Thyroid gland (tissue), 4 donors: ENCODE measurements around the gene SLC25A22. TPM values are rescaled to one million over a fixed set of nuclear protein-coding genes. Genes with fewer than 3 reads are reported as not detected.

Source experiments
- DNase-seq, 2 donors: peaks; one replicate each; pipeline ENCODE4 v3.0.0-alpha.2; 2019
- H3K27ac ChIP-seq, 3 donors: fragments of 200-600 bp; sonication (generic); 1 replicate in 2 of 3; 2 replicates in 1 of 3; pipeline ENCODE4 v1.5.1; 2016 to 2019; ENCODE audit warnings: mild to moderate bottlenecking in 1 of 3, moderate library complexity in 1 of 3
- H3K27me3 ChIP-seq: fragments of 200-600 bp; sonication (generic); one replicate; pipeline ENCODE4 v1.5.1; 2019
- H3K36me3 ChIP-seq, 2 donors: fragments of 200-600 bp; sonication (generic); one replicate each; pipeline ENCODE4 v1.5.1; 2016 to 2019
- H3K4me1 ChIP-seq, 2 donors: fragments of 200-600 bp; sonication (generic); one replicate each; pipeline ENCODE4 v1.5.1; 2017 to 2019
- H3K4me3 ChIP-seq, 3 donors: fragments of 200-600 bp; sonication (generic); replicated peaks in 1 of 3; 1 replicate in 2 of 3; 2 replicates in 1 of 3; pipeline ENCODE4 v1.5.1; 2016; ENCODE audit warnings: mild to moderate bottlenecking in 1 of 3
- H3K9me3 ChIP-seq: fragments of 200-600 bp; sonication (generic); one replicate; pipeline ENCODE4 v1.5.1; 2017
- POLR2A ChIP-seq, 2 donors: fragments of 450-650 bp; IDR thresholded peaks; one replicate each; pipeline ENCODE4 v1.6.1; 2017; ENCODE audit warnings: antibody characterized with exemption in 2 of 2, mild to moderate bottlenecking in 2 of 2, moderate library complexity in 1 of 2
- WGBS, 2 donors: methylation state at CpG; one replicate each; pipeline ENCODE4 v1.1.5; 2017; 5-methylcytosine and 5-hydroxymethylcytosine counted together
- intact Hi-C: fragments of 100-400 bp; cut with DNase I; formaldehyde crosslinking; loops from one replicate; pipeline ENCODE4 v1.15.1; 2023
- total RNA-seq, 4 donors: library from RNA; depleted of rRNA; stranded (reverse); fragments of >200 nt; gene quantifications; one replicate each; pipeline ENCODE4 v1.2.3, GENCODE V29; 2016
- TF ChIP-seq, protein P1 (sequence below), 6 experiments: fragments of 200-600 bp in 3 of 6; fragments of 450-650 bp in 3 of 6; sonication (generic) in 3 of 6; IDR thresholded peaks; one replicate each; pipeline ENCODE4 v1.5.1; 2016 to 2019; ENCODE audit warnings: antibody characterized with exemption in 6 of 6, mild to moderate bottlenecking in 2 of 6, inconsistent platforms in 1 of 6, moderate library complexity in 1 of 6

Gene SLC25A22
- total RNA-seq, 4 donors from 2014 or later: 5.1 to 13.1 (median 7.8) TPM

DNA sequence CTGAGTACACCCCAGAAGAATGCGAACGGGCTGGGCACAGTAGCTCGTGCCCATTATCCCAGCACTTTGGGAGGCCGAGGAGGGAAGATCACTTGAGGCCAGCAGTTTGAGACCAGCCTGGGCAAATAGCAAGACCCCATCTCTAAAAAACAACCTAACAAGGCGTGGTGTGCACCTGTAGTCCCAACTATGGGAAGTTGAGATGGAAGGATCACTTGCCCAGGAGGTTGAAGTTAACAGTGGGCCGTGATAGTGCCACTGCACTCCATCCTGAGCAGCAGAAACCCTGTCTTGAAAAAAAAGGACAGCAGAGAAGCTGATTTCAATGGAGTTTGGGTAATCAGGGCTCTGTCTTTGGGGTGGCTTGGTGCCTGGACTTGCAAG lies 15.0 kb upstream of the SLC25A22 start:
- peaks cover 16 to 23% of the 10 kb centered on the region in 2 donors for H3K4me1 ChIP-seq
- no peaks in the 10 kb centered on the region for H3K9me3 ChIP-seq
- DNase-seq: no peak
- H3K36me3 ChIP-seq: peaks cover 22 to 24% of the 10 kb centered on the region in 2 donors
- no peak overlapping the region for H3K4me3 ChIP-seq
- no peak overlapping the region for H3K27ac ChIP-seq
- no peaks in the 10 kb centered on the region for H3K27me3 ChIP-seq
- 85 to 89% methylated on average over 5 to 6 of the region's 6 CpGs for WGBS, 2 donors
- TF ChIP-seq, protein P1, sequence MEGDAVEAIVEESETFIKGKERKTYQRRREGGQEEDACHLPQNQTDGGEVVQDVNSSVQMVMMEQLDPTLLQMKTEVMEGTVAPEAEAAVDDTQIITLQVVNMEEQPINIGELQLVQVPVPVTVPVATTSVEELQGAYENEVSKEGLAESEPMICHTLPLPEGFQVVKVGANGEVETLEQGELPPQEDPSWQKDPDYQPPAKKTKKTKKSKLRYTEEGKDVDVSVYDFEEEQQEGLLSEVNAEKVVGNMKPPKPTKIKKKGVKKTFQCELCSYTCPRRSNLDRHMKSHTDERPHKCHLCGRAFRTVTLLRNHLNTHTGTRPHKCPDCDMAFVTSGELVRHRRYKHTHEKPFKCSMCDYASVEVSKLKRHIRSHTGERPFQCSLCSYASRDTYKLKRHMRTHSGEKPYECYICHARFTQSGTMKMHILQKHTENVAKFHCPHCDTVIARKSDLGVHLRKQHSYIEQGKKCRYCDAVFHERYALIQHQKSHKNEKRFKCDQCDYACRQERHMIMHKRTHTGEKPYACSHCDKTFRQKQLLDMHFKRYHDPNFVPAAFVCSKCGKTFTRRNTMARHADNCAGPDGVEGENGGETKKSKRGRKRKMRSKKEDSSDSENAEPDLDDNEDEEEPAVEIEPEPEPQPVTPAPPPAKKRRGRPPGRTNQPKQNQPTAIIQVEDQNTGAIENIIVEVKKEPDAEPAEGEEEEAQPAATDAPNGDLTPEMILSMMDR (IDR thresholded peaks at IDR 0.05): no peak
- no peak for TF ChIP-seq POLR2A (IDR thresholded peaks at IDR 0.05)
- intact Hi-C loops: no loop called here

DNA sequence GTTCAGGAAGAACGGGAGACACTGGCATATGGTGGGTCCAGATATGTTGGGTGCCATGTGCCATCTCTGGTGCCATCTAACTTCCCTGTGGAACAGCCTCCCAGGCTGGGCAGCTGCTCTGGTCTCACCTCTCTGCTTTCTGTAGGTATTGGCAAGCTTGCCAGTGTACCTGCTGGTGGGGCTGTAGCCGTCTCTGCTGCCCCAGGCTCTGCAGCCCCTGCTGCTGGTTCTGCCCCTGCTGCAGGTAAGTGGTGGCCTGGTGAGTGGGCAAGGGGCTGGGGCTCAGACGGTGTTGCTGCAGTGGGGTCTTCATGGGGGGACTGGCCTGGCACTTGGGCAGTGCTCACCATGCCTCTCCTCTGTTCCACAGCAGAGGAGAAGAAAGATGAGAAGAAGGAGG lies 14.3 kb upstream of the SLC25A22 start:
- DNase-seq: no peak
- H3K27me3 ChIP-seq: no peaks in the 10 kb centered on the region
- no peak overlapping the region for H3K4me3 ChIP-seq
- H3K9me3 ChIP-seq: no peaks in the 10 kb centered on the region
- intact Hi-C loops: no loop called here
- peaks cover 22 to 24% of the 10 kb centered on the region in 2 donors for H3K36me3 ChIP-seq
- WGBS, 2 donors: 90 to 98% methylated on average over 3 of the region's 3 CpGs
- H3K27ac ChIP-seq: no peak overlapping the region
- H3K4me1 ChIP-seq: peaks cover 17 to 23% of the 10 kb centered on the region in 2 donors
- TF ChIP-seq POLR2A (IDR thresholded peaks at IDR 0.05): no peak
- TF ChIP-seq, protein P1 (IDR thresholded peaks at IDR 0.05): no peak

DNA sequence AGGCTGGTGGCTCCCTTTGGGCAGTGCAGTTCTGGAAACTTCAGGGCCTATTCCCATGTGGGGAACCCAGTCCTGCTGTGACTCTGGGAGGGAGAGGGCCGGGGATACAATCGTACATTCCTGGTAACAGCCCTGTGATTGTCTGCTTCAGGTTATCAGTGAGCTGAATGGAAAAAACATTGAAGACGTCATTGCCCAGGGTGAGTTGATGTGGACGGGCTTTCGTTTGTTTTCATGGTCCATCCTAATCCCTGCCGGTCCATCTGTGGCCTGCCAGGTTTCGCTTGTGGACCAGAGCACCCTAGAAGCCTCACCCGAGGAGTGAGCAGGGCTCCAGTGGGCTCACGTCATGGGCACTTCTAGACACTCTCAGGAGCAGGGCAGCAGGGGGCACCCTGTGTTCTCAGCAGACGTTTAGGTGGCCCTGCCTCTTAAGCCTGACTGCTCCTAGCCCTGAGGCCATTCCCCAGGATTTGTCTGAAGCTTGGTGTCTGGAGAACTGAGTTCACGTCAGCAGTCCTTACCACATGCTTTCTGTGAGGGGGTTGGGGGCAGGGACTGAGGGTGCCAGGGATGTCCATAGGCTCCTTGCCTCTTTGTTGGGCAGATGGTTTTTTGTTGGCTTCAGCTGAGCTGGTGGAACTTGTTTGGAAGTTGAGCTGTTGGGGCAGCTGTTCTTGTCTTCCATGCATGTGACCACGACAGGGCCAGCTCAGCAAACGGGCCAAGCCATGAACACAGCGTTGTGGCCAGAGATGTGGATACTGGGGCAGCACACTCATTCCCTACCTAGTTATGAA lies 13.6 kb upstream of the SLC25A22 start:
- Histone ChIP-seq H3K4me3 (no peak overlapping the region), H3K4me1 (peaks cover 17 to 23% of the 10 kb centered on the region in 2 donors), H3K27me3 (no peaks in the 10 kb centered on the region), H3K36me3 (peaks cover 22 to 24% of the 10 kb centered on the region in 2 donors), H3K27ac (no peak overlapping the region), H3K9me3 (no peaks in the 10 kb centered on the region)
- intact Hi-C loops: no loop called here
- 77 to 88% methylated on average over 11 to 13 of the region's 14 CpGs for WGBS, 2 donors
- TF ChIP-seq, protein P1 (IDR thresholded peaks at IDR 0.05): no peak
- no peak for TF ChIP-seq POLR2A (IDR thresholded peaks at IDR 0.05)
- no peak for DNase-seq

DNA sequence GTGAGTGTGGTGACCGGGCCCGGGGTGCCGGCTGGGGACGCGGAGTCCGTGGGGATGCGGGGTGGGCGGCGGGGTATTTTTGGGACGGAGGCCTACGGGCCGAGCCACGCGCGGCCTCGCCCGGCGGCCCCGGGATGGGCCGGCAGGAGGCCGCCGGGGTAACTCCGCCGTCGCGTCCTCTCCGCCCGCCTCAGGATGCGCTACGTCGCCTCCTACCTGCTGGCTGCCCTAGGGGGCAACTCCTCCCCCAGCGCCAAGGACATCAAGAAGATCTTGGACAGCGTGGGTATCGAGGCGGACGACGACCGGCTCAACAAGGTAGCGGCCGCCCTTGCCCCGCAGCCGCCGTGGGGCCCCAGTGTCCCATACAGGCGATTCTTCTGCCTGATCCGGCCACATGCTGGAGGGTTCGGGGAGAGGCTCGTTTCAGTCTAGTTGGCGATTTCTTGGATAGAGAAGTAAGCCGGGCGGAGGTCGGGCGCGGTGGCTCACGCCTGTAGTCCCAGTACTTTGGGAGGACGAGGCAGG lies 12.0 kb upstream of the SLC25A22 start:
- DNase-seq: no peak
- Histone ChIP-seq H3K4me3 (peak overlapping the region; percentile 68 to 85 (median 80)), H3K36me3 (peaks cover 22 to 24% of the 10 kb centered on the region in 2 donors), H3K27ac (peak overlapping the region; percentile 95 to 97 (median 97)), H3K9me3 (no peaks in the 10 kb centered on the region), H3K27me3 (no peaks in the 10 kb centered on the region), H3K4me1 (peaks cover 21 to 25% of the 10 kb centered on the region in 2 donors)
- 0% methylated on average over 32 to 33 of the region's 55 CpGs for WGBS, 2 donors
- intact Hi-C loops: no loop called here
- no peak for TF ChIP-seq POLR2A (IDR thresholded peaks at IDR 0.05)
- TF ChIP-seq, protein P1 (IDR thresholded peaks at IDR 0.05): peak in 1 of 6 experiments; percentile 10
